Measurements from ENCODE around the gene TMEM150C. TPM values are rescaled to one million over a fixed set of nuclear protein-coding genes. Genes with fewer than 3 reads are reported as not detected.

The TMEM150C gene
- total and polyA plus RNA-seq, 2 of the 4 experiments (the other 2 are of a cell fraction): 0.10 to 0.36 TPM

- no peak overlapping the region for H3K14ac ChIP-seq (replicated peaks; ENCODE audit: low read depth, low read length)
- no peak overlapping the region for H4K5ac ChIP-seq (ENCODE audit: low read depth, low read length)
- H3K56ac ChIP-seq (ENCODE audit: extremely low read depth, insufficient read depth, low read length): no peak overlapping the region
- H3K27me3 ChIP-seq (ENCODE audit: control insufficient read depth, insufficient read depth, low read length): no peaks in the 10 kb centered on the region
- H3K9ac ChIP-seq (ENCODE audit: low read depth, low read length): no peak overlapping the region
- ChIA-PET CTCF (interaction anchor here (0.6 kb wide), 1 partner anchor 167 kb away, joined by 3 read pairs; no protein-coding TSS in a partner anchor), POLR2A (ENCODE audit: unreplicated experiment) (no interaction called here)
- H2AK9ac ChIP-seq (replicated peaks; ENCODE audit: low read depth, low read length, poor library complexity): no peak overlapping the region
- intact Hi-C loops (cut with micrococcal nuclease) (no loop called here), dilution Hi-C loops (cut with HindIII; ENCODE audit: low sequenced_read_pairs, unreplicated experiment) (no loop called here), in situ Hi-C loops (cut with MboI; ENCODE audit: low sequenced_read_pairs) (no loop called here)
- no peak for DNase-seq
- no peak overlapping the region for H4K8ac ChIP-seq (ENCODE audit: low read depth in 2 of 2, low read length in 2 of 2)
- no peak overlapping the region for H3K4ac ChIP-seq (ENCODE audit: low read depth, low read length)
- WGBS, 2 experiments (ENCODE audit: extremely low coverage in 2 of 2, insufficient read length in 1 of 2): 33% methylated on average over 1 of the region's 6 CpGs; no CpG with 5 or more reads in 1 of the 2 experiments
- no peaks in the 10 kb centered on the region for H3K36me3 ChIP-seq (ENCODE audit: control insufficient read depth, insufficient read depth, low read length)
- TF ChIP-seq NFE2L2 (IDR thresholded peaks at IDR 0.05; ENCODE audit: low read depth, low read length): no peak
- H3K79me1 ChIP-seq (ENCODE audit: low read depth in 1 of 2, low read length in 2 of 2): no peaks in the 10 kb centered on the region
- no peak overlapping the region for H3K18ac ChIP-seq (ENCODE audit: low read depth, low read length)
- ATAC-seq (ENCODE audit: low read depth): no peak
- no peak overlapping the region for H3K27ac ChIP-seq (ENCODE audit: insufficient read depth, low read length)
- H2BK15ac ChIP-seq (ENCODE audit: low read depth, low read length): no peak overlapping the region
- no peak overlapping the region for H3K23ac ChIP-seq (ENCODE audit: low read depth, low read length)
- no peaks in the 10 kb centered on the region for H4K20me1 ChIP-seq (ENCODE audit: insufficient read depth, low read length)
- no peak overlapping the region for H2AK5ac ChIP-seq (ENCODE audit: low read depth, low read length)
- no peak overlapping the region for H3K4me3 ChIP-seq (ENCODE audit: insufficient read depth, low read depth, low read length)
- no peak overlapping the region for H2BK20ac ChIP-seq (ENCODE audit: low read depth, low read length)
- BruUV-seq (replicated peaks): no TSS peak
- H3K4me1 ChIP-seq (ENCODE audit: control insufficient read depth, insufficient read depth, low read length): no peaks in the 10 kb centered on the region
- no peaks in the 10 kb centered on the region for H3K9me1 ChIP-seq (ENCODE audit: insufficient read depth, low read length)
- H4K91ac ChIP-seq (ENCODE audit: insufficient read depth, low read depth, low read length): no peak overlapping the region
- no peaks in the 10 kb centered on the region for H3K9me3 ChIP-seq (ENCODE audit: control insufficient read depth, insufficient read depth, low read length)
- no peak overlapping the region for H2AFZ ChIP-seq (replicated peaks; ENCODE audit: low read length, poor library complexity)
- H2BK120ac ChIP-seq (ENCODE audit: low read depth, low read length): no peak overlapping the region
- H3K4me2 ChIP-seq (ENCODE audit: low read depth, low read length): no peak overlapping the region
- H2BK5ac ChIP-seq (ENCODE audit: low read depth, low read length, poor library complexity, severe bottlenecking): no peak overlapping the region
Measured at GRCh38 chr4:82481506-82481840, 80.3 kb downstream of the TMEM150C start.
